WERI-Rb-1 (cell line): ENCODE data around the gene HSPB7.
"Not testable (repeated sequence)": the region's sequence is repeated elsewhere in the genome, so short reads cannot be mapped to it uniquely, and the experiment has no call there.

Experiments
- DNase-seq: peaks from one replicate; pipeline ENCODE4 v3.0.0-alpha.2; 2020
- H3K27ac ChIP-seq: fragments of 250-450 bp; sonication (Bioruptor Pico); 2 replicates; pipeline ENCODE4 v1.5.1; 2020; ENCODE audit warnings: mild to moderate bottlenecking, moderate library complexity
- H3K27me3 ChIP-seq: fragments of 250-450 bp; sonication (Bioruptor Pico); 2 replicates; pipeline ENCODE4 v1.5.1; 2021; ENCODE audit warnings: mild to moderate bottlenecking, low read depth, moderate library complexity; ENCODE audit not compliant: insufficient read depth, severe bottlenecking
- H3K36me3 ChIP-seq: fragments of 250-450 bp; sonication (Bioruptor Pico); 2 replicates; pipeline ENCODE4 v1.5.1; 2020; ENCODE audit warnings: mild to moderate bottlenecking, moderate library complexity
- H3K4me3 ChIP-seq: 2 replicates; pipeline ENCODE4 v1.5.1; 2011; ENCODE audit warnings: low read depth, mild to moderate bottlenecking, control low read depth, low read length
- H3K9me3 ChIP-seq: fragments of 250-450 bp; sonication (Bioruptor Pico); 2 replicates; pipeline ENCODE4 v1.5.1; 2021; ENCODE audit warnings: mild to moderate bottlenecking, moderate library complexity; ENCODE audit not compliant: severe bottlenecking
- CTCF ChIP-seq: IDR thresholded peaks from 2 replicates; pipeline ENCODE4 v1.5.1; 2011; ENCODE audit warnings: low read depth, mild to moderate bottlenecking, control low read depth, inconsistent platforms, low read length

HSPB7 gene

GRCh38 chr1:16023050-16023653, 5.3 kb upstream of the HSPB7 start:
- DNase-seq = no peak
- no peaks in the 10 kb centered on the region for H3K36me3 ChIP-seq
- H3K27me3 ChIP-seq = no peaks in the 10 kb centered on the region
- H3K4me3 ChIP-seq = no peak overlapping the region
- TF ChIP-seq CTCF = no peak
- no peak overlapping the region for H3K27ac ChIP-seq
- no peaks in the 10 kb centered on the region for H3K9me3 ChIP-seq

GRCh38 chr1:16022393-16022792, 4.5 kb upstream of the HSPB7 start:
- H3K4me3 ChIP-seq = no peak overlapping the region
- no peak for DNase-seq
- H3K27ac ChIP-seq = no peak overlapping the region
- H3K36me3 ChIP-seq = no peaks in the 10 kb centered on the region
- no peak for TF ChIP-seq CTCF
- H3K9me3 ChIP-seq = no peaks in the 10 kb centered on the region
- H3K27me3 ChIP-seq = no peaks in the 10 kb centered on the region

- H3K4me3 ChIP-seq = no peak within 1 kb of the TSS
- H3K36me3 ChIP-seq = no peaks in the 10 kb centered on the region
- no peak for TF ChIP-seq CTCF
- DNase-seq = peak; percentile 59
- no peaks in the 10 kb centered on the region for H3K9me3 ChIP-seq
- no peak within 1 kb of the TSS for H3K27ac ChIP-seq
- H3K27me3 ChIP-seq = no peaks in the 10 kb centered on the region
Observed at GRCh38 chr1:16021681-16022080, 3.8 kb upstream of the HSPB7 start, which contains the start of gene CLCNKA. TSS of gene CLCNKA (plus strand) at chr1:16022036. CDS start at chr1:16022620, 584 bp downstream.

GRCh38 chr1:16020878-16021277, 3.0 kb upstream of the HSPB7 start:
- H3K4me3 ChIP-seq, H3K27me3 ChIP-seq, H3K9me3 ChIP-seq, H3K27ac ChIP-seq, H3K36me3 ChIP-seq, DNase-seq: not testable (repeated sequence)

GRCh38 chr1:16020325-16020724, 2.5 kb upstream of the HSPB7 start:
- no peaks in the 10 kb centered on the region for H3K36me3 ChIP-seq
- TF ChIP-seq CTCF = no peak
- H3K27ac ChIP-seq = no peak overlapping the region
- no peak overlapping the region for H3K4me3 ChIP-seq
- H3K9me3 ChIP-seq = no peaks in the 10 kb centered on the region
- H3K27me3 ChIP-seq = no peaks in the 10 kb centered on the region
- no peak for DNase-seq

- Histone ChIP-seq H3K9me3 (no peaks in the 10 kb centered on the region), H3K4me3 (no peak overlapping the region), H3K27me3 (no peaks in the 10 kb centered on the region), H3K27ac (no peak overlapping the region), H3K36me3 (no peaks in the 10 kb centered on the region)
- no peak for TF ChIP-seq CTCF
- no peak for DNase-seq
Observed at GRCh38 chr1:16019644-16020277, 1.9 kb upstream of the HSPB7 start.
